ENCODE results near the gene GRAP2.

GRAP2 gene

DNA sequence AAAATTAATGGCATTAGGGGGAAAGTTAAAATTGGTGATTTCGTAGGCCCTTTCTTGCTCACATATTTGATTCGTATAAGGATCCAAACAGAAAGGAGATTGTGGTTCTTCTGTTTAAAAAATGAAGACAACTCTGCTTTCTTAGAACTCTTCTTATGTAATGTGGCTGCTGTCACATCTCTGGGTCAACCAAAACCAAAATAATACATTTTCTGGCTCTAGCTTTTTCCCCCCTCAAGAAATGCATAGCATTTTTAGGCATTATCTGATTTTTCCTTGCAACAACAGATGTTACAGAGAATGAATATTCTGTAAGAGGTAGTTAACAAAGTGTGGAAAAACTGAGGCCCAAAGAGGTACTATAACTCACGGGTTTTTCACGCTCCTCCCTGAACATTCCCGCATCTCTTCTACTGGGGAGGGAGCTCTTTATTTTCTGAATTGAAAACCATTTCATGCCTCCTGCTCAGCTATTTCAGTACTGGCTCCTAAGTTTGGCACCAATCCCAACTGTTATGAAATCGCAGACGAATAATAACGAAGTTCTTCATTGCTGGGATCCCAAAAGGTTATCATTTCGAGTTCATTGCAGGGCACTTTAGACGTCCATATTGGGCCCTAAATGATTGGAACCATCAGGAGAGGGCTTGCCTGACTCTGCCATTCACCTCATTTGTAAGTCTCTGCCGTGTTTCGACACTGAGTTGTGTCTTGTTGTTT, 17.1 kb downstream of the GRAP2 start:
- peak; percentile 17 for DNase-seq (ENCODE audit: low read depth)
- H3K4me3 ChIP-seq (ENCODE audit: low read length), result no peak overlapping the region
- TF ChIP-seq, protein P1, sequence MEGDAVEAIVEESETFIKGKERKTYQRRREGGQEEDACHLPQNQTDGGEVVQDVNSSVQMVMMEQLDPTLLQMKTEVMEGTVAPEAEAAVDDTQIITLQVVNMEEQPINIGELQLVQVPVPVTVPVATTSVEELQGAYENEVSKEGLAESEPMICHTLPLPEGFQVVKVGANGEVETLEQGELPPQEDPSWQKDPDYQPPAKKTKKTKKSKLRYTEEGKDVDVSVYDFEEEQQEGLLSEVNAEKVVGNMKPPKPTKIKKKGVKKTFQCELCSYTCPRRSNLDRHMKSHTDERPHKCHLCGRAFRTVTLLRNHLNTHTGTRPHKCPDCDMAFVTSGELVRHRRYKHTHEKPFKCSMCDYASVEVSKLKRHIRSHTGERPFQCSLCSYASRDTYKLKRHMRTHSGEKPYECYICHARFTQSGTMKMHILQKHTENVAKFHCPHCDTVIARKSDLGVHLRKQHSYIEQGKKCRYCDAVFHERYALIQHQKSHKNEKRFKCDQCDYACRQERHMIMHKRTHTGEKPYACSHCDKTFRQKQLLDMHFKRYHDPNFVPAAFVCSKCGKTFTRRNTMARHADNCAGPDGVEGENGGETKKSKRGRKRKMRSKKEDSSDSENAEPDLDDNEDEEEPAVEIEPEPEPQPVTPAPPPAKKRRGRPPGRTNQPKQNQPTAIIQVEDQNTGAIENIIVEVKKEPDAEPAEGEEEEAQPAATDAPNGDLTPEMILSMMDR (conservative IDR thresholded peaks at IDR 0.05; ENCODE audit: low read length), result no peak

DNA sequence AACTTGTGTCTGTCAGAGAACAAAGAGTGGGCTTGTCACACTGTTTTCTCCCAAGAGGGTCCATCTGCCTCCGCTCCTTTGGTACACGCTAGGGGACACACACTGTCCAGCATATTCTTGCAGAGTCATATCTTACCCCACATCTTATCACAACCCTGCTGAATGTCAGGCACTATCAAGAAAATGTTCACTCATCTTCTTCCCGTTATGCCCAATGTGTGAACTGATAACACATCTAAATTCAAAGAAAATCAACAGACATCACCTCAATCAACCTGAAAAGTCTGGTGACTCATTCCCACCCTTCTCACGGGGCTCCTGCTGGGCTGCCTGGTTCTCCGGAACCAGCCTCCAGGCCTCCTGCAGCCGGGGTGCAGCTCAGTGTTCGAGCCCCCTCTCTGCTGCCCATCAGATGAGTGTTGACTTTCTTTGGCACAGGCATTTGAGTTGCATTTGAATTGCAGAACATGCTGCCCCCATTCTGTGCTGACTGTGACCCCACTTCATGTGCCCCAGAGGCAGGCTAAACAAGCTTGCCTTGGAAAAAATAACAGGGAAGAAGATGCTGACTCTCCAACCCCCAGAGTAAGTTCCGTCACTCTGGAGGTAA, 19.4 kb downstream of the GRAP2 start:
- TF ChIP-seq, protein P1 (conservative IDR thresholded peaks at IDR 0.05; ENCODE audit: low read length), result no peak
- no peak for DNase-seq (ENCODE audit: low read depth)
- no peak overlapping the region for H3K4me3 ChIP-seq (ENCODE audit: low read length)

DNA sequence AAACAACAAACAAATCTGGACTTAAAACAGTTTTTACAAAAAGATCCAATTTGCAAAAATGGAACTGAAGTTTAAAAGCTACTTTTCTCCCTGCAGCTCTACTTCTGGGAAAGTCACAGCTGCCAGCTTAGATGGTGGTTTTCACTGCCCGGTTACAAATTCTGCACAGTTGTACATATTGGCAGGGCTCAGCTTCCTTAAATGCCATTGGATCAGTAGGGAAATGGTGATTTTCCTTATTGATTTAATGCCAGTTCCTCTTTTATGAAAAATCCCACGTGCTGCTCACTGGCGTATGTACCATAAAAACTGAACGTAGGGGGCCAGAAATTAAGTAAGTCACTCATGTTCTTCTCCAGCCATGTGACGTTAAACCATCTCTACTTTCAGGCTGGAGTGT, 22.8 kb downstream of the GRAP2 start:
- TF ChIP-seq, protein P1 (conservative IDR thresholded peaks at IDR 0.05; ENCODE audit: low read length), result no peak
- no peak overlapping the region for H3K4me3 ChIP-seq (ENCODE audit: low read length)
- DNase-seq (ENCODE audit: low read depth), result no peak

DNA sequence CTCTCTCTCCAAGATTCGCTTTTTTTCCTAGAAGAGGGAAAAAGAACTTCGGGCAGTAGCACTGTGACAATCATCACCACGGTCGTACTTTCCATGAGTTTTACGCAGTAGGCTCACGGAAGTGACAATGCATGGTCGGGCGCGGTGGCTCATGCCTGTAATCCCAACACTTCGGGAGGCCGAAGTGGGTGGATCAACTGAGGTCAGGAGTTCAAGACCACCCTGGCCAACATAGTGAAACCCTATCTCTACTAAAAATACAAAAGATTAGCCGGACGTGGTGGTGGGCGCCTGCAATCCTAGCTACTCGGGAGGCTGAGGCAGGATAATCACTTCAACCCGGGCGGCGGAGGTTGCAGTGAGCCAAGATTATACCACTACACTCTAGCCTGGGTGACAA, 23.4 kb downstream of the GRAP2 start:
- TF ChIP-seq, protein P1 (conservative IDR thresholded peaks at IDR 0.05; ENCODE audit: low read length), result no peak
- no peak for DNase-seq (ENCODE audit: low read depth)
- H3K4me3 ChIP-seq (ENCODE audit: low read length), result no peak overlapping the region

DNA sequence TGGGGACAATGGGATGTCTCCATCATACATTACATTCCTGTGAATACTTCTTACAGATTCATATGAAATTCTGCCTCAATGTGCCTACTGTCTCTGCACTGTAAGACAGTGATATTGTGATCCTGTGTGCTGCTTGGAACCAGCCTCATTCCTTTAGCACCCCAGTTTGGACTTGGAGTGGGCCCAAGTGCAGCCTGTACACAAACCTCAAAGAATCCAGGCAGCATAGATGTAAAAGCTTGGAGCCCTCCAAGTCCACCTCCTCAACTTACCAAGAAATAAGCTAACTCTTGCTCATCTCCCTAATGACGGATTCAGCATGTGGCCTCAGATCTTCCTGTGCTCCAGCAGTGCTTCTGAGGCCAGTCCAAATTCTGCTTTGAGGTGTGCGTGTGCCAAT, 24.4 kb downstream of the GRAP2 start:
- no peak overlapping the region for H3K4me3 ChIP-seq (ENCODE audit: low read length)
- no peak for DNase-seq (ENCODE audit: low read depth)
- TF ChIP-seq, protein P1 (conservative IDR thresholded peaks at IDR 0.05; ENCODE audit: low read length), result no peak

DNA sequence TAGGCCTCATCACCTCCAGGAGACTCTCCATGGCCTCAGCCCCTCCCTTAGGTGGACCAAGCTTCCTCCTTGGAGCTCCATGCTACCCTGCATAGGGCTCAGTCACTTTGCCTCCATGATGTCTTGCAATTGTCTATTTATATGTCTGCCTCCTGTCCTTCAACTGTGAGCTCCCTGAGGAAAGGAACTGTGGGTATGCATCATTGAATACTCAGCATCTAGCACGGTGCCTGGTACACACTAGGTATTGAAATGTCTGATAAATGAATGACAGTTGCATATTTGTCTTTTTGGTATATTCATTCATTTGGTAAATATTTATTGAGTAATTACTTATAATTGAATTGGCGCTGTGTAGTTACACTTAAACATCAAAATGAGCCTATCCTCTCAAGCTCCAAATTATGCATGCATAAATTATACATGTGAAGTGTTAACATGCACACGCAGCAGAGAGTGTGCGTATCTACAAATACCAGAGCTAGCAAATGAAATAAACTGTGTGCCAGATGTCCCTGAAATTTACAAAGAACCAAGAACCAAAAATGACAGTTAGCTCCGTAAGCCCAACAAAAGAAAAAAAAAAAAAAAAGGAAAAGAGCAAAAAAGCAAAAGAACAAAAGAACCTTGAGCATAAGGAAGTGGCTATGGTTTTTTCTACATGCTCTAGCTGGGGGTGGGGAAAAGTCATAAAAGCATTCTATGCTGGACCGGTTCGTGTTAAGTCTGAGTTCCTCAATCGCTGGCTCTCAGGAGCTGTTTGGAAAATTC, 25.2 kb downstream of the GRAP2 start:
- H3K4me3 ChIP-seq (ENCODE audit: low read length), result no peak overlapping the region
- TF ChIP-seq, protein P1 (conservative IDR thresholded peaks at IDR 0.05; ENCODE audit: low read length), result no peak
- DNase-seq (ENCODE audit: low read depth), result no peak
